G401.6 (cell line): ENCODE data around the gene BRIP1.
A peak's percentile ranks its signal among the peaks of the same experiment; 100 is the strongest.
"Not testable (repeated sequence)": the region's sequence is repeated elsewhere in the genome, so short reads cannot be mapped to it uniquely, and the experiment has no call there.

Experiments
- FAIRE-seq: peaks from 2 replicates; lab custom pipeline; 2012; peaks lifted over from hg19 to GRCh38; lab: Jason Lieb, UNC

Gene BRIP1

GRCh38 chr17:61799812-61800484 lies 63.4 kb downstream of the BRIP1 start:
- no peak for FAIRE-seq

GRCh38 chr17:61797283-61797682 lies 66.0 kb downstream of the BRIP1 start:
- FAIRE-seq = no peak

GRCh38 chr17:61795546-61795945 lies 67.8 kb downstream of the BRIP1 start:
- no peak for FAIRE-seq

- FAIRE-seq = no peak
These were observed 68.5 kb downstream of the BRIP1 start for GRCh38 chr17:61794792-61795191.

- FAIRE-seq = no peak
These were observed 69.1 kb downstream of the BRIP1 start for GRCh38 chr17:61794242-61794641.

GRCh38 chr17:61793565-61793964 lies 69.8 kb downstream of the BRIP1 start:
- no peak for FAIRE-seq

GRCh38 chr17:61789872-61790271 lies 73.5 kb downstream of the BRIP1 start:
- no peak for FAIRE-seq

- FAIRE-seq = no peak
These were observed 77.2 kb downstream of the BRIP1 start for GRCh38 chr17:61786088-61786487.

GRCh38 chr17:61784510-61784909 lies 78.8 kb downstream of the BRIP1 start:
- no peak for FAIRE-seq

GRCh38 chr17:61783556-61784304 lies 79.6 kb downstream of the BRIP1 start:
- no peak for FAIRE-seq

- no peak for FAIRE-seq
These were observed 80.2 kb downstream of the BRIP1 start for GRCh38 chr17:61783120-61783519.

- no peak for FAIRE-seq
These were observed 80.6 kb downstream of the BRIP1 start for GRCh38 chr17:61782683-61783082.

- peak; percentile 3 for FAIRE-seq
These were observed 88.0 kb downstream of the BRIP1 start for GRCh38 chr17:61775364-61775763.

- FAIRE-seq = no peak
These were observed 88.6 kb downstream of the BRIP1 start for GRCh38 chr17:61774724-61775123.

- not testable (repeated sequence) for FAIRE-seq
These were observed 89.2 kb downstream of the BRIP1 start for GRCh38 chr17:61774087-61774486.

- FAIRE-seq = no peak
These were observed 92.4 kb downstream of the BRIP1 start for GRCh38 chr17:61770752-61771533.

- no peak for FAIRE-seq
These were observed 93.3 kb downstream of the BRIP1 start for GRCh38 chr17:61770043-61770442.

- FAIRE-seq = no peak
These were observed 94.9 kb downstream of the BRIP1 start for GRCh38 chr17:61768405-61768804.

GRCh38 chr17:61766520-61766919 lies 96.8 kb downstream of the BRIP1 start:
- FAIRE-seq = no peak

GRCh38 chr17:61764846-61765245 lies 98.5 kb downstream of the BRIP1 start:
- FAIRE-seq = no peak

GRCh38 chr17:61761827-61762226 lies 101.5 kb downstream of the BRIP1 start:
- FAIRE-seq = no peak

- FAIRE-seq = no peak
These were observed 104.0 kb downstream of the BRIP1 start for GRCh38 chr17:61759362-61759761.

GRCh38 chr17:61758430-61758829 lies 104.9 kb downstream of the BRIP1 start:
- no peak for FAIRE-seq
